Neural progenitor cell (in vitro differentiated cells): ENCODE data around the gene DNMT3L.
"Not testable (repeated sequence)": the region's sequence is repeated elsewhere in the genome, so short reads cannot be mapped to it uniquely, and the experiment has no call there.

Source experiments
- EZH2 ChIP-seq: fragments of 200-600 bp; sonication (generic); IDR thresholded peaks from 2 replicates; pipeline ENCODE4 v1.6.1; 2017; ENCODE audit warnings: antibody characterized with exemption, mild to moderate bottlenecking, moderate library complexity
- TF ChIP-seq, protein P1 (sequence below): fragments of 200-600 bp; sonication (generic); IDR thresholded peaks from 2 replicates; pipeline ENCODE4 v1.5.1; 2017; ENCODE audit warnings: antibody characterized with exemption, mild to moderate bottlenecking

- TF ChIP-seq, protein P1, sequence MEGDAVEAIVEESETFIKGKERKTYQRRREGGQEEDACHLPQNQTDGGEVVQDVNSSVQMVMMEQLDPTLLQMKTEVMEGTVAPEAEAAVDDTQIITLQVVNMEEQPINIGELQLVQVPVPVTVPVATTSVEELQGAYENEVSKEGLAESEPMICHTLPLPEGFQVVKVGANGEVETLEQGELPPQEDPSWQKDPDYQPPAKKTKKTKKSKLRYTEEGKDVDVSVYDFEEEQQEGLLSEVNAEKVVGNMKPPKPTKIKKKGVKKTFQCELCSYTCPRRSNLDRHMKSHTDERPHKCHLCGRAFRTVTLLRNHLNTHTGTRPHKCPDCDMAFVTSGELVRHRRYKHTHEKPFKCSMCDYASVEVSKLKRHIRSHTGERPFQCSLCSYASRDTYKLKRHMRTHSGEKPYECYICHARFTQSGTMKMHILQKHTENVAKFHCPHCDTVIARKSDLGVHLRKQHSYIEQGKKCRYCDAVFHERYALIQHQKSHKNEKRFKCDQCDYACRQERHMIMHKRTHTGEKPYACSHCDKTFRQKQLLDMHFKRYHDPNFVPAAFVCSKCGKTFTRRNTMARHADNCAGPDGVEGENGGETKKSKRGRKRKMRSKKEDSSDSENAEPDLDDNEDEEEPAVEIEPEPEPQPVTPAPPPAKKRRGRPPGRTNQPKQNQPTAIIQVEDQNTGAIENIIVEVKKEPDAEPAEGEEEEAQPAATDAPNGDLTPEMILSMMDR: not testable (repeated sequence)
- not testable (repeated sequence) for TF ChIP-seq EZH2
Measured at GRCh38 chr21:44220674-44221073, 41.0 kb downstream of the DNMT3L start.
